Erythroblast (primary cell): ENCODE data around the gene RPLP1.

Source experiments
- GATA1 ChIP-seq: IDR thresholded peaks from 2 replicates; pipeline ENCODE4 v1.6.1; 2011; ENCODE audit warnings: low read depth, mild to moderate bottlenecking, control low read depth, low read length, moderate library complexity
- POLR2A ChIP-seq: IDR thresholded peaks from 2 replicates; pipeline ENCODE4 v1.6.1; 2011; ENCODE audit warnings: mild to moderate bottlenecking, low read length

- no peak for TF ChIP-seq POLR2A
- TF ChIP-seq GATA1 = no peak
These were observed 32.2 kb downstream of the RPLP1 start for GRCh38 chr15:69484837-69485236.
